HepG2 (cell line): ENCODE measurements around the gene SLC11A1. TPM values are rescaled to one million over a fixed set of nuclear protein-coding genes. Genes with fewer than 3 reads are reported as not detected.

Experiments
- ATAC-seq: fragments of 200-7000 bp; cut with Tn5 transposase; 3 replicates; pipeline ENCODE4 v1.9.1; 2020; ENCODE audit warnings: mild to moderate bottlenecking, moderate library complexity
- BruUV-seq: library from RNA; stranded (reverse); fragments of 400-500 nt; replicated peaks from 2 replicates; lab custom pipeline; 2021; lab: Mats Ljungman, UMichigan
- CTCF ChIA-PET: fragments of 300-600 bp; formaldehyde crosslinking; extraction: SDS; loops from one replicate; lab custom pipeline; 2021; ENCODE audit warnings: low total read pairs, inconsistent platforms, low intra/inter-chr PET ratio; lab: Yijun Ruan, JAX
- POLR2A ChIA-PET: fragments of 350-600 bp; sonication (Branson Sonifier 250); formaldehyde crosslinking; loops from one replicate; lab custom pipeline; 2020; ENCODE audit warnings: antibody characterized with exemption, inconsistent platforms; lab: Yijun Ruan, JAX
- DNase-seq: peaks from one replicate; pipeline ENCODE4 v3.0.0-alpha.2; 2015; ENCODE audit warnings: low spot score
- FAIRE-seq: peaks from 3 replicates; lab custom pipeline; 2011; peaks lifted over from hg19 to GRCh38; lab: Jason Lieb, UNC
- H2AFZ ChIP-seq: one replicate; pipeline ENCODE4 v1.6.1; 2011; ENCODE audit warnings: low read length, inconsistent platforms
- H3K27ac ChIP-seq: fragments of 300-600 bp; 3 replicates; pipeline ENCODE4 v1.8.0; 2011; ENCODE audit warnings: mixed run types, mild to moderate bottlenecking, mixed read lengths, low read length, inconsistent platforms; ENCODE audit not compliant: insufficient read depth; ENCODE audit errors: extremely low read length
- H3K27me3 ChIP-seq, 2 experiments: fragments of 200-600 bp in 1 of 2; 2 replicates in 1 of 2; 3 replicates in 1 of 2; pipeline versions ENCODE4 v1.6.0 to v1.8.0; 2011; ENCODE audit warnings: low read length in 2 of 2, mild to moderate bottlenecking in 2 of 2, moderate library complexity in 2 of 2, inconsistent platforms in 1 of 2; ENCODE audit not compliant: insufficient read depth in 2 of 2, control insufficient read depth in 1 of 2
- H3K36me3 ChIP-seq, 2 experiments: fragments of 200-600 bp in 1 of 2; replicated peaks in 1 of 2; 2 replicates in 1 of 2; 3 replicates in 1 of 2; pipeline versions ENCODE4 v1.5.1 to v1.8.0; 2011; ENCODE audit warnings: low read length in 2 of 2, inconsistent platforms in 1 of 2; ENCODE audit not compliant: insufficient read depth in 2 of 2, control insufficient read depth in 1 of 2
- H3K4me1 ChIP-seq: 2 replicates; pipeline ENCODE4 v1.5.1; 2012; ENCODE audit warnings: low read length, inconsistent platforms; ENCODE audit not compliant: insufficient read depth
- H3K4me2 ChIP-seq: 2 replicates; pipeline ENCODE4 v1.6.0; 2011; ENCODE audit warnings: low read depth, low read length, inconsistent platforms
- H3K4me3 ChIP-seq, 3 experiments: fragments of 200-600 bp in 1 of 3; sonication (generic), shearing (Covaris generic) in 1 of 3; replicated peaks in 1 of 3; 2 replicates each; pipeline ENCODE4 v1.5.1; 2011 to 2016; ENCODE audit warnings: low read length in 3 of 3, inconsistent platforms in 2 of 3, low read depth in 2 of 3, mild to moderate bottlenecking in 2 of 3, control low read depth in 1 of 3, mixed read lengths in 1 of 3; ENCODE audit not compliant: insufficient read depth in 1 of 3
- H3K79me2 ChIP-seq: one replicate; pipeline ENCODE4 v1.6.1; 2011; ENCODE audit warnings: low read length, inconsistent platforms; ENCODE audit not compliant: insufficient read depth
- H3K9ac ChIP-seq: 2 replicates; pipeline ENCODE4 v1.6.0; 2011; ENCODE audit warnings: mild to moderate bottlenecking, low read depth, low read length, inconsistent platforms; ENCODE audit not compliant: insufficient read depth
- H3K9me3 ChIP-seq: 2 replicates; pipeline ENCODE4 v1.5.1; 2012; ENCODE audit warnings: mild to moderate bottlenecking, low read length
- H4K20me1 ChIP-seq: 2 replicates; pipeline ENCODE4 v1.6.0; 2011; ENCODE audit warnings: inconsistent platforms, mild to moderate bottlenecking, low read length, moderate library complexity; ENCODE audit not compliant: insufficient read depth
- AGO2 ChIP-seq: fragments of 200-400 bp; formaldehyde crosslinking; optimal IDR thresholded peaks from 2 replicates; pipeline ENCODE3; 2017; ENCODE audit warnings: mild to moderate bottlenecking, low read depth, low read length, moderate library complexity
- DPF2 ChIP-seq: sonication (generic); formaldehyde crosslinking; IDR thresholded peaks from 2 replicates; pipeline ENCODE4 v1.4.0; 2020; ENCODE audit warnings: mild to moderate bottlenecking, low read depth, missing genetic modification reagents, borderline replicate concordance
- ELF1 ChIP-seq: sonication (generic); formaldehyde crosslinking; IDR thresholded peaks from 2 replicates; pipeline ENCODE4 v1.4.0; 2020; ENCODE audit warnings: missing genetic modification reagents
- PAF1 ChIP-seq: IDR thresholded peaks from 2 replicates; pipeline ENCODE4 v1.6.1; 2016; ENCODE audit warnings: missing genetic modification reagents, missing compliant biosample characterization
- RBFOX2 ChIP-seq: fragments of 200-400 bp; formaldehyde crosslinking; IDR thresholded peaks from 2 replicates; pipeline ENCODE4 v1.6.1; 2017; ENCODE audit warnings: low read depth, mild to moderate bottlenecking, low read length
- REPIN1 ChIP-seq: sonication (generic); formaldehyde crosslinking; IDR thresholded peaks from 2 replicates; pipeline ENCODE4 v1.8.0; 2022; ENCODE audit warnings: missing genetic modification reagents, low read depth, mild to moderate bottlenecking, borderline replicate concordance
- TEF ChIP-seq: sonication (generic); formaldehyde crosslinking; IDR thresholded peaks from 2 replicates; pipeline ENCODE4 v1.5.0; 2020; ENCODE audit warnings: missing genetic modification reagents
- ZNF383 ChIP-seq: sonication (generic); formaldehyde crosslinking; IDR thresholded peaks from 2 replicates; pipeline ENCODE4 v1.4.0; 2020; ENCODE audit warnings: missing genetic modification reagents, mild to moderate bottlenecking, borderline replicate concordance
- WGBS: methylation state at CpG from one replicate; pipeline ENCODE4 v1.1.6; 2017; ENCODE audit warnings: low lambda C conversion rate; 5-methylcytosine and 5-hydroxymethylcytosine counted together
- in situ Hi-C: cut with HindIII; loops from 2 replicates; pipeline ENCODE4 v1.10.0; 2017; ENCODE audit warnings: low pct_unique_long_range_greater_than_20kb; ENCODE audit not compliant: extremely low pct_ligation_motif_present
- intact Hi-C: fragments of 100-400 bp; cut with micrococcal nuclease; formaldehyde crosslinking; loops from one replicate; pipeline ENCODE4 v1.10.0; 2022; ENCODE audit not compliant: unreplicated experiment
- polyA plus RNA-seq, 8 experiments: library from polyadenylated mRNA; depleted of rRNA in 3 of 8; stranded (reverse) in 7 of 8; unstranded in 1 of 8; fragments of >200 nt; fragmentation: Illumina TruSeq in 4 of 8; extraction: Trizol in 4 of 8; gene quantifications; 2 replicates each; pipeline versions ENCODE4 v1.2.1 to v1.2.3, GENCODE V29; 2011 to 2016; ENCODE audit warnings: low read depth in 4 of 8, missing spikeins in 1 of 8, mixed read lengths in 1 of 8; ENCODE audit not compliant: insufficient read depth in 1 of 8
- total RNA-seq, 5 experiments: library from RNA; depleted of rRNA; stranded (reverse); fragments of >200 nt; fragmentation: Illumina TruSeq; extraction: Trizol; gene quantifications; 2 replicates each; pipeline ENCODE4 v1.2.3, GENCODE V29; 2016; ENCODE audit warnings: low read depth in 1 of 5
- TF ChIP-seq, protein P1 (sequence below): sonication (generic); formaldehyde crosslinking; IDR thresholded peaks from 2 replicates; pipeline ENCODE4 v1.5.1; 2020; ENCODE audit warnings: mild to moderate bottlenecking, missing genetic modification reagents, moderate library complexity

The SLC11A1 gene
- total and polyA plus RNA-seq, 2 of the 13 experiments (the other 11 are each of a cell fraction or from before 2014, with no cell fraction given), result 0.33 to 2.3 TPM

DNA sequence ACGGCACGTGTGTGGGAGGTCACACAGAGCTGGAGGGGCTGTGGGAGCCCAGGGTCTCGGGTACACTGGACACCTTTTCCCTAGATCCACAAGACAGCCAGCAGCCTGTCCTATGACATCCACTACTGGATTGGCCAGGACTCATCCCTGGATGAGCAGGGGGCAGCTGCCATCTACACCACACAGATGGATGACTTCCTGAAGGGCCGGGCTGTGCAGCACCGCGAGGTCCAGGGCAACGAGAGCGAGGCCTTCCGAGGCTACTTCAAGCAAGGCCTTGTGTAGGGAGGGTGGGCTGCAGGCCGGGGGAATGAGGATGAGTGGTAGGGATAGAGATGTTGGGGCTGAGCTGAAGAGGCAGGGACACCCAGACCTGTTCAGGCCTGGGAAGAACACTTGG lies 43.5 kb downstream of the SLC11A1 start:
- CTCF ChIA-PET, result interaction anchor here (0.7 kb wide), 1 partner anchor 1070 kb away, joined by 3 read pairs; a partner anchor contains a TSS
- H3K27ac ChIP-seq, result no peak overlapping the region
- intact Hi-C loops, result no loop called here
- no TSS peak for BruUV-seq
- H4K20me1 ChIP-seq, result peaks cover 11% of the 10 kb centered on the region; the same call in 1 of the 2 replicates
- POLR2A ChIA-PET, result interaction anchor here (1.4 kb wide), 2 partner anchors 17 to 19 kb away, joined by 3 to 4 read pairs; no protein-coding TSS in a partner anchor
- H3K4me1 ChIP-seq, result peaks cover 27% of the 10 kb centered on the region
- in situ Hi-C loops, result no loop called here
- no peak overlapping the region for H3K4me3 ChIP-seq
- no peak overlapping the region for H2AFZ ChIP-seq
- no peak overlapping the region for H3K9ac ChIP-seq
- peaks cover 17% of the 10 kb centered on the region for H3K79me2 ChIP-seq
- no peaks in the 10 kb centered on the region for H3K27me3 ChIP-seq
- ATAC-seq (no peak), FAIRE-seq (no peak), DNase-seq (no peak)
- peaks cover 45 to 67% of the 10 kb centered on the region in 2 experiments for H3K36me3 ChIP-seq
- no peak overlapping the region for H3K4me2 ChIP-seq
- 96% methylated on average over 9 of the region's 10 CpGs for WGBS
- TF ChIP-seq TEF (CRISPR knock-in tag) (no peak), ELF1 (CRISPR knock-in tag) (no peak), DPF2 (CRISPR knock-in tag) (no peak), AGO2 (peak; percentile 76), ZNF383 (CRISPR knock-in tag) (no peak), RBFOX2 (peak; percentile 56), REPIN1 (no peak), PAF1 (CRISPR knock-in tag) (no peak)
- TF ChIP-seq, protein P1, sequence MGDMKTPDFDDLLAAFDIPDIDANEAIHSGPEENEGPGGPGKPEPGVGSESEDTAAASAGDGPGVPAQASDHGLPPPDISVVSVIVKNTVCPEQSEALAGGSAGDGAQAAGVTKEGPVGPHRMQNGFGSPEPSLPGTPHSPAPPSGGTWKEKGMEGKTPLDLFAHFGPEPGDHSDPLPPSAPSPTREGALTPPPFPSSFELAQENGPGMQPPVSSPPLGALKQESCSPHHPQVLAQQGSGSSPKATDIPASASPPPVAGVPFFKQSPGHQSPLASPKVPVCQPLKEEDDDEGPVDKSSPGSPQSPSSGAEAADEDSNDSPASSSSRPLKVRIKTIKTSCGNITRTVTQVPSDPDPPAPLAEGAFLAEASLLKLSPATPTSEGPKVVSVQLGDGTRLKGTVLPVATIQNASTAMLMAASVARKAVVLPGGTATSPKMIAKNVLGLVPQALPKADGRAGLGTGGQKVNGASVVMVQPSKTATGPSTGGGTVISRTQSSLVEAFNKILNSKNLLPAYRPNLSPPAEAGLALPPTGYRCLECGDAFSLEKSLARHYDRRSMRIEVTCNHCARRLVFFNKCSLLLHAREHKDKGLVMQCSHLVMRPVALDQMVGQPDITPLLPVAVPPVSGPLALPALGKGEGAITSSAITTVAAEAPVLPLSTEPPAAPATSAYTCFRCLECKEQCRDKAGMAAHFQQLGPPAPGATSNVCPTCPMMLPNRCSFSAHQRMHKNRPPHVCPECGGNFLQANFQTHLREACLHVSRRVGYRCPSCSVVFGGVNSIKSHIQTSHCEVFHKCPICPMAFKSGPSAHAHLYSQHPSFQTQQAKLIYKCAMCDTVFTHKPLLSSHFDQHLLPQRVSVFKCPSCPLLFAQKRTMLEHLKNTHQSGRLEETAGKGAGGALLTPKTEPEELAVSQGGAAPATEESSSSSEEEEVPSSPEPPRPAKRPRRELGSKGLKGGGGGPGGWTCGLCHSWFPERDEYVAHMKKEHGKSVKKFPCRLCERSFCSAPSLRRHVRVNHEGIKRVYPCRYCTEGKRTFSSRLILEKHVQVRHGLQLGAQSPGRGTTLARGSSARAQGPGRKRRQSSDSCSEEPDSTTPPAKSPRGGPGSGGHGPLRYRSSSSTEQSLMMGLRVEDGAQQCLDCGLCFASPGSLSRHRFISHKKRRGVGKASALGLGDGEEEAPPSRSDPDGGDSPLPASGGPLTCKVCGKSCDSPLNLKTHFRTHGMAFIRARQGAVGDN (CRISPR knock-in tag), result peak; percentile 18
- H3K9me3 ChIP-seq, result no peaks in the 10 kb centered on the region
